Measurements from ENCODE around the gene SLC9A1. TPM values are rescaled to one million over a fixed set of nuclear protein-coding genes. Genes with fewer than 3 reads are reported as not detected.
A peak's percentile ranks its signal among the peaks of the same experiment; 100 is the strongest.
"Not testable (repeated sequence)": the region's sequence is repeated elsewhere in the genome, so short reads cannot be mapped to it uniquely, and the experiment has no call there.

Gene SLC9A1
- total and polyA plus RNA-seq, 10 donors, result 6.0 to 40.4 (median 27.6) TPM

DNA sequence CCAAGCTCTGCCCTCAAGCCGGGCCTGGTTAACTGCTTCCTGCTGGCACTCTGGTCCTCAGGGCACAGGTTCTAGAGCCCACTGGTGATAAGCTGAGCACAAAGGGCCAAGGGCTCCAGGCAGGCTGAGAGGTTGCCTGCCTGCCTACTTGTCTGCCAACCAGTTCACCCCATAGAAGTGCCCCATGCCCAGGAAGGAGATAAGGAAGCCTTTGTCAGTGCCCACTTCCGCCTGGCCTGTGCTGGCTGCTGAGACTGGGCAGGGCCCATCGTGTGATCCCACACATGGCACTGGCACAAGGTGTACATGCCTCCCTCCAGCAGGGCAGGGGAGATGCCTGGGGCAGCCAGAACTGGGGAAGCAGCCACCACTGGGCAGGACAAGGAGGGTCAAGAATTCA, 24.1 kb downstream of the SLC9A1 start:
- H3K27me3 ChIP-seq (replicated peaks in 1 of 7), result no peaks in the 10 kb centered on the region
- 20 to 57% (median 42%) methylated on average over 1 to 3 of the region's 3 CpGs for WGBS, 5 donors
- peak; percentile 87 for DNase-seq
- H3K4me3 ChIP-seq, result no peak overlapping the region
- H3K9me3 ChIP-seq, result no peaks in the 10 kb centered on the region
- TF ChIP-seq POLR2AphosphoS5 (IDR thresholded peaks at IDR 0.05) (peak; percentile 64 to 73 (median 71)), POLR2A (IDR thresholded peaks at IDR 0.05) (no peak)
- H3K36me3 ChIP-seq, result peaks cover 0 to 36% (median 6%) of the 10 kb centered on the region in 6 donors
- H3K4me1 ChIP-seq, result peaks cover 2 to 70% (median 51%) of the 10 kb centered on the region in 6 donors
- peak overlapping the region in 6 of 8 donors; percentile 21 to 65 (median 34) for H3K27ac ChIP-seq
- intact Hi-C loops (cut with DNase I; ENCODE audit: low total_unique reads), result no loop called here

DNA sequence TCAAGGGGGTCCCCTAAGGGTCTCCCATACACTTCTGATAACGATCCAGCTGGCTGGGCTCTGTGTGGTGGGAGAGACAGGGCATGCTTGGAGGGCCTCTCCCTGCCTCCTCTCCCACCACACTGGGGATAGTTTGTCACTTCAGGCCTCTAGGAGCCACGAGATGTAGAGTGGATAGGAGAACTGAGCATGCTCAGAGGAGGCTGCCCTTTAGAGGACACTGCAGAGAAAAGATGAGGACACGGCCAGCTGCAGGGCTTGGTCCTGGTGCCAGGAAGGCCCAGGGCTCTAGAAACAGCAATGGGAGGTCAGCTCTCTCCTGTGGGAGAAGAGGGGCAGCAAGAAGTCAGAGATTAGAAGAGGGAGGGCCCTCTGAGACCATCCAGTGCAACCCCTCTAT, 25.7 kb downstream of the SLC9A1 start:
- Histone ChIP-seq H3K27me3 (replicated peaks in 1 of 7) (no peaks in the 10 kb centered on the region), H3K4me3 (no peak overlapping the region), H3K9me3 (no peaks in the 10 kb centered on the region), H3K36me3 (peaks cover 0 to 36% (median 6%) of the 10 kb centered on the region in 6 donors), H3K27ac (no peak overlapping the region), H3K4me1 (peaks cover 0 to 67% (median 44%) of the 10 kb centered on the region in 6 donors)
- 76 to 91% (median 80%) methylated on average over 3 of the region's 3 CpGs for WGBS, 5 donors
- no peak for DNase-seq
- intact Hi-C loops (cut with DNase I; ENCODE audit: low total_unique reads), result no loop called here
- TF ChIP-seq POLR2AphosphoS5 (IDR thresholded peaks at IDR 0.05) (no peak), POLR2A (IDR thresholded peaks at IDR 0.05) (no peak)
- TF ChIP-seq, protein P1, sequence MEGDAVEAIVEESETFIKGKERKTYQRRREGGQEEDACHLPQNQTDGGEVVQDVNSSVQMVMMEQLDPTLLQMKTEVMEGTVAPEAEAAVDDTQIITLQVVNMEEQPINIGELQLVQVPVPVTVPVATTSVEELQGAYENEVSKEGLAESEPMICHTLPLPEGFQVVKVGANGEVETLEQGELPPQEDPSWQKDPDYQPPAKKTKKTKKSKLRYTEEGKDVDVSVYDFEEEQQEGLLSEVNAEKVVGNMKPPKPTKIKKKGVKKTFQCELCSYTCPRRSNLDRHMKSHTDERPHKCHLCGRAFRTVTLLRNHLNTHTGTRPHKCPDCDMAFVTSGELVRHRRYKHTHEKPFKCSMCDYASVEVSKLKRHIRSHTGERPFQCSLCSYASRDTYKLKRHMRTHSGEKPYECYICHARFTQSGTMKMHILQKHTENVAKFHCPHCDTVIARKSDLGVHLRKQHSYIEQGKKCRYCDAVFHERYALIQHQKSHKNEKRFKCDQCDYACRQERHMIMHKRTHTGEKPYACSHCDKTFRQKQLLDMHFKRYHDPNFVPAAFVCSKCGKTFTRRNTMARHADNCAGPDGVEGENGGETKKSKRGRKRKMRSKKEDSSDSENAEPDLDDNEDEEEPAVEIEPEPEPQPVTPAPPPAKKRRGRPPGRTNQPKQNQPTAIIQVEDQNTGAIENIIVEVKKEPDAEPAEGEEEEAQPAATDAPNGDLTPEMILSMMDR (IDR thresholded peaks at IDR 0.05 in 8 of 11, conservative IDR thresholded peaks at IDR 0.05 in 3 of 11), result no peak

DNA sequence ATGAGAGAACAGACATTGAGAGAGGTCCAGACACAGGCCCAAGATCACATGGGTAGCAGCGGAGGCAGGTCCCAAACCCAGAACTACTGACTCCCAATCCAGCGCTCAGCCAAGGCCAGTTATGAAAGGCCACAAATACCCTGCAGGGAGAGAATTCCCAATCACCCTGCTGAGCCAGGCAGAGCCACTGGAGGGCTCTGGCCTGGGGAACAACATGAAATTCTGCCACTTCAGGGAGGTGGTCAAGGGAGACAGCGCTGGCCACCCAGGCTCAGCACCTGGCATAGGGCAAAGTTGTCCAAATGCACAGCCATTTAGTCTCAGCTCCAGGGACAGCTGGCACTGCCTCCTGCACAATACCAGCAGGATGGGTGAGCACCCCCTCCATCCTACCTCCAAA, 27.5 kb downstream of the SLC9A1 start:
- TF ChIP-seq POLR2AphosphoS5 (IDR thresholded peaks at IDR 0.05) (no peak), POLR2A (IDR thresholded peaks at IDR 0.05) (no peak)
- TF ChIP-seq, protein P1 (IDR thresholded peaks at IDR 0.05 in 8 of 11, conservative IDR thresholded peaks at IDR 0.05 in 3 of 11), result no peak
- DNase-seq, result no peak
- intact Hi-C loops (cut with DNase I; ENCODE audit: low total_unique reads), result no loop called here

DNA sequence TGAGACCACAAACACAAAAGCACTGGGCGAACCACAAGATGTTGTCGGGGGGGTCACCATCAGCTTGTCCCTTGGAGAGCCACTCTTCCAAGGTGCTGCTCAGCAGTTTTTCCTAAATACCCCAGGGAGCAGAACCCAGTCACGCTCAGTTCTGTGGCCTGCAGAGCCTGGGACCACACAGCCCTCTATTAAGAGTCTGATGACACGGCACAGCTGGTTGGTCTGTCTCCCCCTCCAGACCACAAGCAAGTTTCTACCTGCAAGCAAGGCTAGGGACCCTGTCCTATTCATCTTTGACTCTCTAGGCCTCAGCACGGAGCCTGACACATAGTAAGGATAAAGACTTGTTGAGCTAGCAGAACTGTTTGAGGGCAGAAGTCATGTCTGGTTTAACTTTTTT, 28.5 kb downstream of the SLC9A1 start:
- Histone ChIP-seq H3K27me3 (replicated peaks in 1 of 7) (no peaks in the 10 kb centered on the region), H3K27ac (peak overlapping the region in 1 of 8 donors; percentile 57), H3K4me1 (peaks cover 4 to 66% (median 33%) of the 10 kb centered on the region in 6 donors), H3K4me3 (no peak overlapping the region), H3K36me3 (peaks cover 0 to 36% (median 6%) of the 10 kb centered on the region in 6 donors), H3K9me3 (no peaks in the 10 kb centered on the region)
- intact Hi-C loops (cut with DNase I; ENCODE audit: low total_unique reads), result no loop called here
- TF ChIP-seq, protein P1 (IDR thresholded peaks at IDR 0.05 in 8 of 11, conservative IDR thresholded peaks at IDR 0.05 in 3 of 11), result no peak
- no peak for TF ChIP-seq POLR2AphosphoS5 (IDR thresholded peaks at IDR 0.05)
- no peak for TF ChIP-seq POLR2A (IDR thresholded peaks at IDR 0.05)
- no peak for DNase-seq
- 90 to 96% (median 91%) methylated on average over 5 of the region's 5 CpGs for WGBS, 5 donors

More for the DNA sequence above, 27.5 kb downstream of the SLC9A1 start:
- Histone ChIP-seq H3K27ac (no peak overlapping the region), H3K4me3 (no peak overlapping the region), H3K36me3 (peaks cover 0 to 36% (median 6%) of the 10 kb centered on the region in 6 donors), H3K27me3 (replicated peaks in 1 of 7) (no peaks in the 10 kb centered on the region), H3K9me3 (no peaks in the 10 kb centered on the region), H3K4me1 (peaks cover 3 to 66% (median 33%) of the 10 kb centered on the region in 6 donors)
- 97 to 100% (median 98%) methylated on average over 2 to 3 of the region's 3 CpGs for WGBS, 5 donors

DNA sequence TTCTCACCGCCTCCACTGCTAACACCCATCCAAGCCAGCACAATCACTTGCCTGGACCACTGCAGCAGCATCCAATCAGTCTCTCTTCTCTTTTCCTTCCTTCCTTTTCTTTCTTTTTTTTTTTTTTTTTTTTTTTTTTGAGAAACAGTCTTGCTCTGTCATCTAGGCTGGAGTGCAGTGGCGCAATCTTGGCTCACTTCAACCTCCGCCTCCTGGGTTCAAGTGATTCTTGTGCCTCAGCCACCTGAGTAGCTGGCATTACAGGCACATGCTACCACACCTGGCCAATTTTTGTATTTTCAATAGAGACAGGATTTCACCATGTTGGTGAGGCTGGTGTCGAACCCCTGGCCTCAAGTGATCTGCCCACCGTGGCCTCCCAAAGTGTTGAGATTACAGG, 29.8 kb downstream of the SLC9A1 start:
- H3K27me3 ChIP-seq (replicated peaks in 1 of 7); H3K4me3 ChIP-seq; intact Hi-C loops (cut with DNase I; ENCODE audit: low total_unique reads); H3K9me3 ChIP-seq; DNase-seq: not testable (repeated sequence)
- Histone ChIP-seq H3K36me3 (peaks cover 0 to 42% (median 6%) of the 10 kb centered on the region in 6 donors), H3K4me1 (peaks cover 4 to 66% (median 24%) of the 10 kb centered on the region in 6 donors), H3K27ac (peak overlapping the region in 2 of 8 donors; percentile 5 to 57)
- 86 to 97% (median 95%) methylated on average over 5 of the region's 5 CpGs for WGBS, 5 donors

Data from spleen (tissue), 11 donors.